B cell (primary cell): ENCODE data around the gene TSEN54. TPM values are rescaled to one million over a fixed set of nuclear protein-coding genes. Genes with fewer than 3 reads are reported as not detected.

Experiments used
- ATAC-seq: fragments of 200-7000 bp; cut with Tn5 transposase; one replicate; pipeline ENCODE4 v1.10.0; 2021; ENCODE audit warnings: low read depth, mild to moderate bottlenecking, moderate number of reproducible peaks, moderate library complexity
- CTCF ChIA-PET: fragments of 350-600 bp; sonication (Branson Sonifier 250); formaldehyde crosslinking; loops from one replicate; lab custom pipeline; 2021; ENCODE audit warnings: antibody characterized with exemption, inconsistent platforms; lab: Charles Lee
- POLR2A ChIA-PET: fragments of 350-600 bp; sonication (Branson Sonifier 250); formaldehyde crosslinking; loops from one replicate; lab custom pipeline; 2021; ENCODE audit warnings: antibody characterized with exemption; lab: Charles Lee
- DNase-seq: peaks from one replicate; pipeline ENCODE4 v3.0.0; 2013
- H2AFZ ChIP-seq: 2 replicates; pipeline ENCODE4 v1.6.1; 2012; ENCODE audit warnings: mild to moderate bottlenecking, low read depth, low read length; ENCODE audit not compliant: insufficient read depth, poor library complexity, severe bottlenecking
- H3K27ac ChIP-seq, 2 donors: 1 replicate in 1 of 2; 2 replicates in 1 of 2; pipeline ENCODE4 v1.5.1; 2012 to 2013; ENCODE audit warnings: low read length in 2 of 2, mild to moderate bottlenecking in 2 of 2, moderate library complexity in 1 of 2
- H3K27me3 ChIP-seq, 4 experiments: fragments of 200-600 bp in 1 of 4; sonication (generic) in 1 of 4; replicated peaks in 1 of 4; 1 replicate in 2 of 4; 2 replicates in 2 of 4; pipeline versions ENCODE4 v1.6.1 to v1.7.0; 2013 to 2016; ENCODE audit warnings: low read length in 3 of 4, mild to moderate bottlenecking in 2 of 4, mixed read lengths in 1 of 4, moderate library complexity in 1 of 4; ENCODE audit not compliant: insufficient read depth in 4 of 4, control insufficient read depth in 3 of 4; ENCODE audit errors: control extremely low read depth in 1 of 4
- H3K36me3 ChIP-seq, 2 experiments: replicated peaks in 1 of 2; 1 replicate in 1 of 2; 2 replicates in 1 of 2; pipeline versions ENCODE4 v1.6.1 to v1.7.1; 2013; ENCODE audit warnings: low read length in 1 of 2; ENCODE audit not compliant: insufficient read depth in 2 of 2, control insufficient read depth in 1 of 2; ENCODE audit errors: control extremely low read depth in 1 of 2, extremely low read depth in 1 of 2
- H3K4me1 ChIP-seq, 2 donors: fragments of 200-600 bp in 1 of 2; sonication (generic) in 1 of 2; 1 replicate in 1 of 2; 2 replicates in 1 of 2; pipeline versions ENCODE4 v1.5.1 to v1.6.1; 2013 to 2017; ENCODE audit warnings: low read length in 2 of 2; ENCODE audit not compliant: control insufficient read depth in 2 of 2, insufficient read depth in 2 of 2
- H3K4me2 ChIP-seq: replicated peaks from 2 replicates; pipeline ENCODE3; 2012; ENCODE audit warnings: mild to moderate bottlenecking, low read depth, low read length; ENCODE audit not compliant: poor library complexity, severe bottlenecking
- H3K4me3 ChIP-seq, 5 experiments: fragments of 200-600 bp in 1 of 5; sonication (generic) in 1 of 5; 1 replicate in 3 of 5; 2 replicates in 2 of 5; pipeline versions ENCODE4 v1.5.1 to v1.7.0; 2011 to 2016; ENCODE audit warnings: low read length in 4 of 5, mild to moderate bottlenecking in 4 of 5, low read depth in 2 of 5, control low read depth in 1 of 5, moderate library complexity in 1 of 5; ENCODE audit not compliant: insufficient read depth in 1 of 5; ENCODE audit errors: control extremely low read depth in 1 of 5, extremely low read depth in 1 of 5
- H3K79me2 ChIP-seq: fragments of 200-600 bp; sonication (generic); one replicate; pipeline ENCODE4 v1.6.0; 2016; ENCODE audit warnings: low read length; ENCODE audit not compliant: control insufficient read depth, insufficient read depth
- H3K9ac ChIP-seq: fragments of 200-600 bp; sonication (generic); 2 replicates; pipeline ENCODE4 v1.6.1; 2017; ENCODE audit warnings: mild to moderate bottlenecking, low read length, moderate library complexity
- H3K9me3 ChIP-seq, 3 donors: one replicate each; pipeline versions ENCODE4 v1.6.1 to v1.7.1; 2013; ENCODE audit warnings: low read length in 2 of 3; ENCODE audit not compliant: control insufficient read depth in 2 of 3, insufficient read depth in 1 of 3; ENCODE audit errors: control extremely low read depth in 1 of 3
- H4K20me1 ChIP-seq: 2 replicates; pipeline ENCODE4 v1.6.0; 2012; ENCODE audit warnings: mild to moderate bottlenecking, low read length; ENCODE audit not compliant: insufficient read depth, control insufficient read depth, poor library complexity, severe bottlenecking
- H3K27ac Mint-ChIP-seq: one replicate; pipeline ENCODE4 v1.8.0; 2021; ENCODE audit warnings: mixed read lengths
- H3K27me3 Mint-ChIP-seq: one replicate; pipeline ENCODE4 v1.8.0; 2021; ENCODE audit warnings: mixed read lengths
- H3K4me1 Mint-ChIP-seq: one replicate; pipeline ENCODE4 v1.8.0; 2021; ENCODE audit warnings: mixed read lengths
- H3K4me3 Mint-ChIP-seq: one replicate; pipeline ENCODE4 v1.8.0; 2021; ENCODE audit warnings: mixed read lengths
- H3K9me3 Mint-ChIP-seq: one replicate; pipeline ENCODE4 v1.8.0; 2022; ENCODE audit warnings: mixed read lengths; ENCODE audit not compliant: insufficient read depth
- CTCF ChIP-seq: fragments of 200-600 bp; IDR thresholded peaks from one replicate; pipeline ENCODE4 v1.8.0; 2022; ENCODE audit warnings: antibody characterized with exemption, mild to moderate bottlenecking
- EZH2 ChIP-seq: IDR thresholded peaks from 2 replicates; pipeline ENCODE4 v1.6.1; 2012; ENCODE audit warnings: borderline replicate concordance, low read depth, mild to moderate bottlenecking, moderate library complexity, low read length; ENCODE audit not compliant: insufficient read depth, poor library complexity, severe bottlenecking
- WGBS: methylation state at CpG from one replicate; pipeline ENCODE4 v1.1.5; 2013; ENCODE audit warnings: missing lambda C conversion rate; ENCODE audit not compliant: insufficient coverage; 5-methylcytosine and 5-hydroxymethylcytosine counted together
- intact Hi-C: fragments of 100-400 bp; cut with micrococcal nuclease; formaldehyde crosslinking; loops from one replicate; pipeline ENCODE4 v1.10.0; 2022
- polyA plus RNA-seq: library from polyadenylated mRNA; depleted of rRNA; stranded (reverse); fragments of >200 nt; gene quantifications from 2 replicates; pipeline ENCODE4 v1.2.3, GENCODE V29; 2012
- total RNA-seq, 2 donors: library from RNA; stranded (reverse); fragments of 120-200 nt in 1 of 2; gene quantifications; 1 replicate in 1 of 2; 2 replicates in 1 of 2; pipeline versions ENCODE4 v1.2.3 to v1.2.4, GENCODE V29; 2013 to 2022

TSEN54 gene
- total and polyA plus RNA-seq, 2 donors (not counting 1 experiment from before 2014, with no cell fraction given): 33.0 to 45.9 TPM

- Histone ChIP-seq H4K20me1 (no peaks in the 10 kb centered on the region), H3K4me1 (peaks cover 0 to under 1% of the 10 kb centered on the region in 2 donors), H3K79me2 (no peaks in the 10 kb centered on the region), H3K36me3 (no peaks in the 10 kb centered on the region), H3K4me2 (no peak overlapping the region), H3K9ac (no peak overlapping the region), H3K27me3 (no peaks in the 10 kb centered on the region), H2AFZ (no peak overlapping the region), H3K27ac (no peak overlapping the region), H3K4me3 (no peak overlapping the region), H3K9me3 (no peaks in the 10 kb centered on the region)
- ATAC-seq (no peak), DNase-seq (no peak)
- 86% methylated on average over 2 of the region's 4 CpGs for whole genome bisulfite sequencing
- H3K9me3 Mint-ChIP-seq: no peaks in the 10 kb centered on the region
- POLR2A ChIA-PET: no interaction called here
- no peaks in the 10 kb centered on the region for H3K4me1 Mint-ChIP-seq
- TF ChIP-seq EZH2 (no peak), CTCF (no peak)
- CTCF ChIA-PET: no interaction called here
- no peak overlapping the region for H3K27ac Mint-ChIP-seq
- intact Hi-C loops: no loop called here
- H3K4me3 Mint-ChIP-seq: no peak overlapping the region
- H3K27me3 Mint-ChIP-seq: no peaks in the 10 kb centered on the region
These were observed 24.7 kb downstream of the TSEN54 start for GRCh38 chr17:75540923-75541503.

- WGBS: 97% methylated on average over 7 of the region's 8 CpGs
- Histone ChIP-seq H3K4me2 (no peak overlapping the region), H3K4me3 (no peak overlapping the region), H3K9ac (no peak overlapping the region), H3K27ac (no peak overlapping the region), H3K9me3 (no peaks in the 10 kb centered on the region), H3K36me3 (peaks cover 0 to 4% of the 10 kb centered on the region in 2 experiments), H4K20me1 (no peaks in the 10 kb centered on the region), H3K4me1 (no peaks in the 10 kb centered on the region), H3K27me3 (no peaks in the 10 kb centered on the region), H2AFZ (no peak overlapping the region), H3K79me2 (no peaks in the 10 kb centered on the region)
- TF ChIP-seq EZH2 (no peak), CTCF (no peak)
- DNase-seq (no peak), ATAC-seq (no peak)
- ChIA-PET POLR2A (no interaction called here), CTCF (interaction anchor here (0.6 to 1.4 kb wide), 2 partner anchors 11 to 37 kb away, joined by 3 to 4 read pairs; no protein-coding TSS in a partner anchor)
- Mint-ChIP-seq H3K27me3 (no peaks in the 10 kb centered on the region), H3K4me3 (no peak overlapping the region), H3K4me1 (no peaks in the 10 kb centered on the region), H3K27ac (no peak overlapping the region), H3K9me3 (no peaks in the 10 kb centered on the region)
- intact Hi-C loops: no loop called here
These were observed 25.9 kb downstream of the TSEN54 start for GRCh38 chr17:75542229-75542628.
